SK-N-SH treated with all-trans-retinoic acid at 6 μM for 48 hours (cell line): Measurements from ENCODE around the gene SEMA5A.

Source experiments
- ATAC-seq: fragments of 200-7000 bp; cut with Tn5 transposase; 3 replicates; pipeline ENCODE4 v1.9.1; 2020; ENCODE audit warnings: mild to moderate bottlenecking, moderate library complexity
- ARNTL ChIP-seq: fragments of 450-650 bp; formaldehyde crosslinking; IDR thresholded peaks from 2 replicates; pipeline ENCODE4 v1.5.0; 2020; ENCODE audit warnings: low read depth, mild to moderate bottlenecking, moderate library complexity, borderline replicate concordance
- BACH2 ChIP-seq: fragments of 250-450 bp; sonication (Bioruptor Pico); IDR thresholded peaks from 2 replicates; pipeline ENCODE4 v1.9.0; 2021; ENCODE audit warnings: mild to moderate bottlenecking, borderline replicate concordance
- CSDC2 ChIP-seq: fragments of 250-450 bp; sonication (Bioruptor Pico); IDR thresholded peaks from 2 replicates; pipeline ENCODE4 v1.5.0; 2020; ENCODE audit warnings: mild to moderate bottlenecking, moderate library complexity
- ESRRG ChIP-seq: fragments of 250-450 bp; sonication (Bioruptor Pico); IDR thresholded peaks from 2 replicates; pipeline ENCODE4 v1.6.1; 2021; ENCODE audit warnings: mild to moderate bottlenecking
- GLIS3 ChIP-seq: fragments of 250-450 bp; sonication (Bioruptor Pico); IDR thresholded peaks from 2 replicates; pipeline ENCODE4 v1.5.0; 2020; ENCODE audit warnings: mild to moderate bottlenecking, moderate library complexity
- ISL1 ChIP-seq: fragments of 250-450 bp; sonication (Bioruptor Pico); IDR thresholded peaks from 2 replicates; pipeline ENCODE4 v2.1.2; 2022; ENCODE audit warnings: mild to moderate bottlenecking, moderate library complexity
- OSR1 ChIP-seq: fragments of 250-450 bp; sonication (Bioruptor Pico); IDR thresholded peaks from 2 replicates; pipeline ENCODE4 v1.8.0; 2022; ENCODE audit warnings: moderate library complexity, mild to moderate bottlenecking, inconsistent platforms
- RARB ChIP-seq: fragments of 250-450 bp; sonication (Bioruptor Pico); IDR thresholded peaks from 2 replicates; pipeline ENCODE4 v1.8.0; 2021; ENCODE audit warnings: mild to moderate bottlenecking, moderate library complexity
- SNAI2 ChIP-seq: fragments of 250-450 bp; sonication (Bioruptor Pico); IDR thresholded peaks from 2 replicates; pipeline ENCODE4 v1.5.0; 2020; ENCODE audit warnings: mild to moderate bottlenecking, moderate library complexity
- TCF4 ChIP-seq: fragments of 250-450 bp; sonication (Bioruptor Pico); IDR thresholded peaks from 2 replicates; pipeline ENCODE4 v1.8.0; 2021; ENCODE audit warnings: mild to moderate bottlenecking, moderate library complexity, borderline replicate concordance
- TOX ChIP-seq: fragments of 250-450 bp; sonication (Bioruptor Pico); IDR thresholded peaks from 2 replicates; pipeline ENCODE4 v1.8.0; 2021; ENCODE audit warnings: mild to moderate bottlenecking, moderate library complexity, borderline replicate concordance
- ZC3H10 ChIP-seq: fragments of 250-450 bp; sonication (Bioruptor Pico); IDR thresholded peaks from 2 replicates; pipeline ENCODE4 v1.5.1; 2021; ENCODE audit warnings: mild to moderate bottlenecking, moderate library complexity
- ZFP3 ChIP-seq: fragments of 250-450 bp; sonication (Bioruptor Pico); IDR thresholded peaks from 2 replicates; pipeline ENCODE4 v1.5.0; 2020; ENCODE audit warnings: mild to moderate bottlenecking, moderate library complexity
- ZFP30 ChIP-seq: fragments of 450-650 bp; formaldehyde crosslinking; IDR thresholded peaks from 2 replicates; pipeline ENCODE4 v1.5.0; 2022; ENCODE audit warnings: mild to moderate bottlenecking, moderate library complexity
- ZNF565 ChIP-seq: fragments of 450-650 bp; formaldehyde crosslinking; conservative IDR thresholded peaks from 2 replicates; pipeline ENCODE4 v1.5.0; 2020; ENCODE audit warnings: low read depth, mild to moderate bottlenecking, moderate library complexity
- ZNF70 ChIP-seq: fragments of 450-650 bp; formaldehyde crosslinking; IDR thresholded peaks from 2 replicates; pipeline ENCODE4 v1.5.0; 2020; ENCODE audit warnings: mild to moderate bottlenecking, moderate library complexity
- ZNF8 ChIP-seq: fragments of 450-650 bp; formaldehyde crosslinking; IDR thresholded peaks from 2 replicates; pipeline ENCODE4 v1.5.0; 2020; ENCODE audit warnings: mild to moderate bottlenecking, moderate library complexity
- TF ChIP-seq, protein P1 (sequence below): fragments of 250-450 bp; sonication (Bioruptor Pico); IDR thresholded peaks from 2 replicates; pipeline ENCODE4 v1.5.1; 2020; ENCODE audit warnings: low read depth, mild to moderate bottlenecking, moderate library complexity
- TF ChIP-seq, protein P2 (sequence below): fragments of 250-450 bp; sonication (Bioruptor Pico); IDR thresholded peaks from 2 replicates; pipeline ENCODE4 v1.8.0; 2020; ENCODE audit warnings: mild to moderate bottlenecking, moderate library complexity, borderline replicate concordance
- TF ChIP-seq, protein P3 (sequence below): fragments of 250-450 bp; sonication (Bioruptor Pico); IDR thresholded peaks from 2 replicates; pipeline ENCODE4 v1.8.0; 2021; ENCODE audit warnings: low read depth, mild to moderate bottlenecking, moderate library complexity, borderline replicate concordance
- TF ChIP-seq, protein P4 (sequence below): fragments of 250-450 bp; sonication (Bioruptor Pico); IDR thresholded peaks from 2 replicates; pipeline ENCODE4 v1.5.1; 2021; ENCODE audit warnings: mild to moderate bottlenecking, moderate library complexity
- TF ChIP-seq, protein P5 (sequence below): fragments of 250-450 bp; sonication (Bioruptor Pico); IDR thresholded peaks from 2 replicates; pipeline ENCODE4 v1.5.0; 2020; ENCODE audit warnings: mild to moderate bottlenecking, moderate library complexity

Gene SEMA5A

DNA sequence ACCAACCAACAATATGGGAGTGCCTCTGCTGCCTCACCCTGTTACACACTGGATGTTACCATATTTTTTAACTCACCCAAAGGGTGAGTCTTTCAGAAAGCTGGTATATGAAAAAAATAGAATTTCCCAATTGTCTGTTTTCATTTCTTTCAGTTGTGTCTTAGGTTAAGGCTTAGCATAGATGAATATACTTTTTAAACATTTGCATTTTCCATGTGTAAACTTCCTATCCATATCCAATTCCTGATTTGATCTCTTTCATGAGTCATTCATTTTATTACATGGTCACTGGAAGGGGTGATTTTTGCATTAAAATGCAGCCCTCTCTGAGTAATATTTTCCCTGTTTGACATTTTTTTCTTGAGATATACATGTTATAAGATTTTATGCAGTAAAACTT, 406.5 kb downstream of the SEMA5A start:
- no peak for ATAC-seq

GRCh38 chr5:9128136-9128535, 417.7 kb downstream of the SEMA5A start:
- TF ChIP-seq, protein P1, sequence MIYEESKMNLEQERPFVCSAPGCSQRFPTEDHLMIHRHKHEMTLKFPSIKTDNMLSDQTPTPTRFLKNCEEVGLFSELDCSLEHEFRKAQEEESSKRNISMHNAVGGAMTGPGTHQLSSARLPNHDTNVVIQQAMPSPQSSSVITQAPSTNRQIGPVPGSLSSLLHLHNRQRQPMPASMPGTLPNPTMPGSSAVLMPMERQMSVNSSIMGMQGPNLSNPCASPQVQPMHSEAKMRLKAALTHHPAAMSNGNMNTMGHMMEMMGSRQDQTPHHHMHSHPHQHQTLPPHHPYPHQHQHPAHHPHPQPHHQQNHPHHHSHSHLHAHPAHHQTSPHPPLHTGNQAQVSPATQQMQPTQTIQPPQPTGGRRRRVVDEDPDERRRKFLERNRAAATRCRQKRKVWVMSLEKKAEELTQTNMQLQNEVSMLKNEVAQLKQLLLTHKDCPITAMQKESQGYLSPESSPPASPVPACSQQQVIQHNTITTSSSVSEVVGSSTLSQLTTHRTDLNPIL, result no peak
- TF ChIP-seq, protein P2, sequence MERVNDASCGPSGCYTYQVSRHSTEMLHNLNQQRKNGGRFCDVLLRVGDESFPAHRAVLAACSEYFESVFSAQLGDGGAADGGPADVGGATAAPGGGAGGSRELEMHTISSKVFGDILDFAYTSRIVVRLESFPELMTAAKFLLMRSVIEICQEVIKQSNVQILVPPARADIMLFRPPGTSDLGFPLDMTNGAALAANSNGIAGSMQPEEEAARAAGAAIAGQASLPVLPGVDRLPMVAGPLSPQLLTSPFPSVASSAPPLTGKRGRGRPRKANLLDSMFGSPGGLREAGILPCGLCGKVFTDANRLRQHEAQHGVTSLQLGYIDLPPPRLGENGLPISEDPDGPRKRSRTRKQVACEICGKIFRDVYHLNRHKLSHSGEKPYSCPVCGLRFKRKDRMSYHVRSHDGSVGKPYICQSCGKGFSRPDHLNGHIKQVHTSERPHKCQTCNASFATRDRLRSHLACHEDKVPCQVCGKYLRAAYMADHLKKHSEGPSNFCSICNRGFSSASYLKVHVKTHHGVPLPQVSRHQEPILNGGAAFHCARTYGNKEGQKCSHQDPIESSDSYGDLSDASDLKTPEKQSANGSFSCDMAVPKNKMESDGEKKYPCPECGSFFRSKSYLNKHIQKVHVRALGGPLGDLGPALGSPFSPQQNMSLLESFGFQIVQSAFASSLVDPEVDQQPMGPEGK, result no peak
- TF ChIP-seq TCF4 (no peak), GLIS3 (CRISPR knock-in tag) (no peak), ZFP3 (CRISPR knock-in tag) (no peak), TOX (no peak), ESRRG (CRISPR knock-in tag) (no peak), ZNF8 (no peak), ZC3H10 (no peak), SNAI2 (CRISPR knock-in tag) (no peak), ZNF70 (no peak), RARB (no peak), ZFP30 (CRISPR knock-in tag) (no peak), ARNTL (CRISPR knock-in tag) (no peak), ZNF565 (no peak), BACH2 (no peak)
- TF ChIP-seq, protein P3, sequence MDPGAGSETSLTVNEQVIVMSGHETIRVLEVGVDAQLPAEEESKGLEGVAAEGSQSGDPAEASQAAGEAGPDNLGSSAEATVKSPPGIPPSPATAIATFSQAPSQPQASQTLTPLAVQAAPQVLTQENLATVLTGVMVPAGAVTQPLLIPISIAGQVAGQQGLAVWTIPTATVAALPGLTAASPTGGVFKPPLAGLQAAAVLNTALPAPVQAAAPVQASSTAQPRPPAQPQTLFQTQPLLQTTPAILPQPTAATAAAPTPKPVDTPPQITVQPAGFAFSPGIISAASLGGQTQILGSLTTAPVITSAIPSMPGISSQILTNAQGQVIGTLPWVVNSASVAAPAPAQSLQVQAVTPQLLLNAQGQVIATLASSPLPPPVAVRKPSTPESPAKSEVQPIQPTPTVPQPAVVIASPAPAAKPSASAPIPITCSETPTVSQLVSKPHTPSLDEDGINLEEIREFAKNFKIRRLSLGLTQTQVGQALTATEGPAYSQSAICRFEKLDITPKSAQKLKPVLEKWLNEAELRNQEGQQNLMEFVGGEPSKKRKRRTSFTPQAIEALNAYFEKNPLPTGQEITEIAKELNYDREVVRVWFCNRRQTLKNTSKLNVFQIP (CRISPR knock-in tag), result no peak
- TF ChIP-seq, protein P4, sequence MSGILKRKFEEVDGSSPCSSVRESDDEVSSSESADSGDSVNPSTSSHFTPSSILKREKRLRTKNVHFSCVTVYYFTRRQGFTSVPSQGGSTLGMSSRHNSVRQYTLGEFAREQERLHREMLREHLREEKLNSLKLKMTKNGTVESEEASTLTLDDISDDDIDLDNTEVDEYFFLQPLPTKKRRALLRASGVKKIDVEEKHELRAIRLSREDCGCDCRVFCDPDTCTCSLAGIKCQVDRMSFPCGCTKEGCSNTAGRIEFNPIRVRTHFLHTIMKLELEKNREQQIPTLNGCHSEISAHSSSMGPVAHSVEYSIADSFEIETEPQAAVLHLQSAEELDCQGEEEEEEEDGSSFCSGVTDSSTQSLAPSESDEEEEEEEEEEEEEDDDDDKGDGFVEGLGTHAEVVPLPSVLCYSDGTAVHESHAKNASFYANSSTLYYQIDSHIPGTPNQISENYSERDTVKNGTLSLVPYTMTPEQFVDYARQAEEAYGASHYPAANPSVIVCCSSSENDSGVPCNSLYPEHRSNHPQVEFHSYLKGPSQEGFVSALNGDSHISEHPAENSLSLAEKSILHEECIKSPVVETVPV (CRISPR knock-in tag), result no peak
- TF ChIP-seq, protein P5, sequence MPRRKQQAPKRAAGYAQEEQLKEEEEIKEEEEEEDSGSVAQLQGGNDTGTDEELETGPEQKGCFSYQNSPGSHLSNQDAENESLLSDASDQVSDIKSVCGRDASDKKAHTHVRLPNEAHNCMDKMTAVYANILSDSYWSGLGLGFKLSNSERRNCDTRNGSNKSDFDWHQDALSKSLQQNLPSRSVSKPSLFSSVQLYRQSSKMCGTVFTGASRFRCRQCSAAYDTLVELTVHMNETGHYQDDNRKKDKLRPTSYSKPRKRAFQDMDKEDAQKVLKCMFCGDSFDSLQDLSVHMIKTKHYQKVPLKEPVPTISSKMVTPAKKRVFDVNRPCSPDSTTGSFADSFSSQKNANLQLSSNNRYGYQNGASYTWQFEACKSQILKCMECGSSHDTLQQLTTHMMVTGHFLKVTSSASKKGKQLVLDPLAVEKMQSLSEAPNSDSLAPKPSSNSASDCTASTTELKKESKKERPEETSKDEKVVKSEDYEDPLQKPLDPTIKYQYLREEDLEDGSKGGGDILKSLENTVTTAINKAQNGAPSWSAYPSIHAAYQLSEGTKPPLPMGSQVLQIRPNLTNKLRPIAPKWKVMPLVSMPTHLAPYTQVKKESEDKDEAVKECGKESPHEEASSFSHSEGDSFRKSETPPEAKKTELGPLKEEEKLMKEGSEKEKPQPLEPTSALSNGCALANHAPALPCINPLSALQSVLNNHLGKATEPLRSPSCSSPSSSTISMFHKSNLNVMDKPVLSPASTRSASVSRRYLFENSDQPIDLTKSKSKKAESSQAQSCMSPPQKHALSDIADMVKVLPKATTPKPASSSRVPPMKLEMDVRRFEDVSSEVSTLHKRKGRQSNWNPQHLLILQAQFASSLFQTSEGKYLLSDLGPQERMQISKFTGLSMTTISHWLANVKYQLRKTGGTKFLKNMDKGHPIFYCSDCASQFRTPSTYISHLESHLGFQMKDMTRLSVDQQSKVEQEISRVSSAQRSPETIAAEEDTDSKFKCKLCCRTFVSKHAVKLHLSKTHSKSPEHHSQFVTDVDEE (CRISPR knock-in tag), result no peak
- TF ChIP-seq, all 23 proteins: peak for 0
- ATAC-seq, result no peak

More for the DNA sequence above, 406.5 kb downstream of the SEMA5A start:
- no peak for TF ChIP-seq OSR1 (CRISPR knock-in tag)
- TF ChIP-seq TCF4, result no peak
- TF ChIP-seq, protein P2, result no peak
- no peak for TF ChIP-seq GLIS3 (CRISPR knock-in tag)
- no peak for TF ChIP-seq ARNTL (CRISPR knock-in tag)
- TF ChIP-seq ESRRG (CRISPR knock-in tag), result no peak
- no peak for TF ChIP-seq ZNF8
- no peak for TF ChIP-seq ZFP30 (CRISPR knock-in tag)
- TF ChIP-seq, all 23 proteins: peak for 0

- no peak for ATAC-seq
- no peak for TF ChIP-seq ZC3H10
- no peak for TF ChIP-seq ZFP3 (CRISPR knock-in tag)
- TF ChIP-seq ISL1 (CRISPR knock-in tag), result no peak
- no peak for TF ChIP-seq SNAI2 (CRISPR knock-in tag)
- no peak for TF ChIP-seq ZNF565
- no peak for TF ChIP-seq OSR1 (CRISPR knock-in tag)
- no peak for TF ChIP-seq ZNF8
- TF ChIP-seq, protein P1, result no peak
- TF ChIP-seq, protein P2, result no peak
- TF ChIP-seq CSDC2, result no peak
- no peak for TF ChIP-seq TOX
- TF ChIP-seq, protein P4 (CRISPR knock-in tag), result no peak
- no peak for TF ChIP-seq ZNF70
Measured at GRCh38 chr5:9126490-9126889, 419.4 kb downstream of the SEMA5A start.
